Stimulated activated CD8-positive, alpha-beta memory T cell treated with anti-CD3 and anti-CD28 coated beads, Interleukin-7, amount 100 ng/mL, for 1 hour (primary cell): ENCODE data around the gene STEAP1.
A peak's percentile ranks its signal among the peaks of the same experiment; 100 is the strongest.
"Not testable (repeated sequence)": the region's sequence is repeated elsewhere in the genome, so short reads cannot be mapped to it uniquely, and the experiment has no call there.

Source experiments
- DNase-seq, 2 donors: peaks; one replicate each; pipeline ENCODE4 v3.0.0-alpha.2; 2020; ENCODE audit warnings: low read depth in 2 of 2

Gene STEAP1

GRCh38 chr7:90153943-90154771, at the start of gene STEAP1:
Gene STEAP1 (plus strand): TSS chr7:90154469. CDS start chr7:90159789, 5,320 bp downstream.
- DNase-seq = peak; percentile 72 to 76

GRCh38 chr7:90114972-90115371, 39.3 kb upstream of the STEAP1 start:
- not testable (repeated sequence) for DNase-seq

GRCh38 chr7:90118551-90119177, 35.6 kb upstream of the STEAP1 start:
- not testable (repeated sequence) for DNase-seq

GRCh38 chr7:90119178-90119971, 34.9 kb upstream of the STEAP1 start:
- no peak for DNase-seq

GRCh38 chr7:90120205-90120604, 34.1 kb upstream of the STEAP1 start:
- not testable (repeated sequence) for DNase-seq

- not testable (repeated sequence) for DNase-seq
Measured at GRCh38 chr7:90131746-90132145, 22.5 kb upstream of the STEAP1 start.

- DNase-seq = not testable (repeated sequence)
Measured at GRCh38 chr7:90147079-90147960, 6.9 kb upstream of the STEAP1 start.

- not testable (repeated sequence) for DNase-seq
Measured at GRCh38 chr7:90149428-90149827, 4.8 kb upstream of the STEAP1 start.

GRCh38 chr7:90151884-90152283, 2.4 kb upstream of the STEAP1 start:
- not testable (repeated sequence) for DNase-seq

GRCh38 chr7:90152642-90153253, 1.5 kb upstream of the STEAP1 start:
- DNase-seq = not testable (repeated sequence)

GRCh38 chr7:90155206-90155605, 937 bp downstream of the STEAP1 start:
- no peak for DNase-seq

- not testable (repeated sequence) for DNase-seq
Measured at GRCh38 chr7:90157331-90157730, 3.1 kb downstream of the STEAP1 start.

- not testable (repeated sequence) for DNase-seq
Measured at GRCh38 chr7:90157761-90158350, 3.6 kb downstream of the STEAP1 start.

- no peak for DNase-seq
Measured at GRCh38 chr7:90163534-90163933, 9.3 kb downstream of the STEAP1 start.

GRCh38 chr7:90165724-90166123, 11.5 kb downstream of the STEAP1 start:
- DNase-seq = no peak

GRCh38 chr7:90166153-90166552, 11.9 kb downstream of the STEAP1 start:
- DNase-seq = no peak

GRCh38 chr7:90167361-90167760, 13.1 kb downstream of the STEAP1 start:
- DNase-seq = no peak

GRCh38 chr7:90169891-90170290, 15.6 kb downstream of the STEAP1 start:
- no peak for DNase-seq

GRCh38 chr7:90172121-90172520, 17.9 kb downstream of the STEAP1 start:
- no peak for DNase-seq

- DNase-seq = no peak
Measured at GRCh38 chr7:90172624-90173023, 18.4 kb downstream of the STEAP1 start.
